ENCODE results near the gene PTPN6. TPM values are rescaled to one million over a fixed set of nuclear protein-coding genes. Genes with fewer than 3 reads are reported as not detected.
A peak's percentile ranks its signal among the peaks of the same experiment; 100 is the strongest.

The PTPN6 gene
- total RNA-seq, 1 experiment from 2014 or later: 13.7 TPM

GRCh38 chr12:6927379-6928021 lies 23.7 kb upstream of the PTPN6 start, which contains the start of gene ATN1:
TSS of gene ATN1 (plus strand) at chr12:6927959. CDS start at chr12:6934002, 6,043 bp downstream.
- TF ChIP-seq REST (IDR thresholded peaks at IDR 0.05; ENCODE audit: insufficient read depth in 1 of 2, low read depth in 2 of 2, low read length in 1 of 2) (no peak), POLR2AphosphoS5 (IDR thresholded peaks at IDR 0.05; ENCODE audit: low read depth, low read length) (0 out of 2 replicates have a peak, but pooled peaks have one; percentile 32)
- in situ Hi-C loops (cut with HindIII; ENCODE audit: low pct_unique_long_range_greater_than_20kb, low sequenced_read_pairs) (no loop called here), intact Hi-C loops (cut with micrococcal nuclease; ENCODE audit: unreplicated experiment) (no loop called here)
- ChIA-PET CTCF (interaction anchor here (0.6 kb wide), 1 partner anchor 53 kb away, joined by 6 read pairs; no protein-coding TSS in a partner anchor), POLR2A (no interaction called here)
- Histone ChIP-seq H3K4me1 (ENCODE audit: control insufficient read depth, insufficient read depth, low read length) (peaks cover 36% of the 10 kb centered on the region), H3K27ac (ENCODE audit: low read length) (peak within 1 kb of the TSS; percentile 96), H3K4me3 (ENCODE audit: low read depth in 2 of 2, low read length in 2 of 2) (peak within 1 kb of the TSS; percentile 73 to 83), H3K9me3 (ENCODE audit: control insufficient read depth, insufficient read depth, low read depth, low read length) (no peaks in the 10 kb centered on the region), H3K27me3 (ENCODE audit: control insufficient read depth, insufficient read depth, low read length) (no peaks in the 10 kb centered on the region), H3K36me3 (ENCODE audit: control insufficient read depth, insufficient read depth, low read length) (no peaks in the 10 kb centered on the region; the same call in none of the 2 replicates)
- ATAC-seq (peak; percentile 40), DNase-seq (ENCODE audit: low read depth, low spot score) (no peak)
- no TSS peak for BruUV-seq (replicated peaks)

GRCh38 chr12:6928022-6928702 lies 23.0 kb upstream of the PTPN6 start:
- TF ChIP-seq TCF7L2 (IDR thresholded peaks at IDR 0.05; ENCODE audit: low read depth, low read length) (no peak), REST (IDR thresholded peaks at IDR 0.05; ENCODE audit: insufficient read depth in 1 of 2, low read depth in 2 of 2, low read length in 1 of 2) (no peak), SIN3A (IDR thresholded peaks at IDR 0.05; ENCODE audit: borderline replicate concordance, insufficient read depth, low read depth, low read length) (no peak), CTCF (IDR thresholded peaks at IDR 0.05) (no peak)
- peak overlapping the region; percentile 73 to 83 for H3K4me3 ChIP-seq (ENCODE audit: low read depth in 2 of 2, low read length in 2 of 2)
- H3K27me3 ChIP-seq (ENCODE audit: control insufficient read depth, insufficient read depth, low read length): no peaks in the 10 kb centered on the region
- peak overlapping the region; percentile 95 for H3K27ac ChIP-seq (ENCODE audit: low read length)
- no peak for ATAC-seq
- in situ Hi-C loops (cut with HindIII; ENCODE audit: low pct_unique_long_range_greater_than_20kb, low sequenced_read_pairs) (no loop called here), intact Hi-C loops (cut with micrococcal nuclease; ENCODE audit: unreplicated experiment) (no loop called here)
- POLR2A ChIA-PET: no interaction called here
- no peak for DNase-seq (ENCODE audit: low read depth, low spot score)
- CTCF ChIA-PET: no interaction called here
- BruUV-seq (replicated peaks): no TSS peak
- H3K9me3 ChIP-seq (ENCODE audit: control insufficient read depth, insufficient read depth, low read depth, low read length): no peaks in the 10 kb centered on the region
- H3K36me3 ChIP-seq (ENCODE audit: control insufficient read depth, insufficient read depth, low read length): no peaks in the 10 kb centered on the region; the same call in none of the 2 replicates
- peaks cover 42% of the 10 kb centered on the region for H3K4me1 ChIP-seq (ENCODE audit: control insufficient read depth, insufficient read depth, low read length)

Measured in Panc1 (cell line).